A549 treated with CORT108297 at 1 μM for 4 hours (cell line): ENCODE measurements around the gene TPM4. TPM values are rescaled to one million over a fixed set of nuclear protein-coding genes. Genes with fewer than 3 reads are reported as not detected.

Experiments
- total RNA-seq: library from RNA; stranded (reverse); fragments of 200-300 nt; extraction: Qiagen RNA extraction; gene quantifications from 5 replicates; pipeline ENCODE4 v1.2.3, GENCODE V29; 2022

Gene TPM4
- total RNA-seq = 356 to 490 TPM (median 415 TPM) in 5 replicates

DNA sequence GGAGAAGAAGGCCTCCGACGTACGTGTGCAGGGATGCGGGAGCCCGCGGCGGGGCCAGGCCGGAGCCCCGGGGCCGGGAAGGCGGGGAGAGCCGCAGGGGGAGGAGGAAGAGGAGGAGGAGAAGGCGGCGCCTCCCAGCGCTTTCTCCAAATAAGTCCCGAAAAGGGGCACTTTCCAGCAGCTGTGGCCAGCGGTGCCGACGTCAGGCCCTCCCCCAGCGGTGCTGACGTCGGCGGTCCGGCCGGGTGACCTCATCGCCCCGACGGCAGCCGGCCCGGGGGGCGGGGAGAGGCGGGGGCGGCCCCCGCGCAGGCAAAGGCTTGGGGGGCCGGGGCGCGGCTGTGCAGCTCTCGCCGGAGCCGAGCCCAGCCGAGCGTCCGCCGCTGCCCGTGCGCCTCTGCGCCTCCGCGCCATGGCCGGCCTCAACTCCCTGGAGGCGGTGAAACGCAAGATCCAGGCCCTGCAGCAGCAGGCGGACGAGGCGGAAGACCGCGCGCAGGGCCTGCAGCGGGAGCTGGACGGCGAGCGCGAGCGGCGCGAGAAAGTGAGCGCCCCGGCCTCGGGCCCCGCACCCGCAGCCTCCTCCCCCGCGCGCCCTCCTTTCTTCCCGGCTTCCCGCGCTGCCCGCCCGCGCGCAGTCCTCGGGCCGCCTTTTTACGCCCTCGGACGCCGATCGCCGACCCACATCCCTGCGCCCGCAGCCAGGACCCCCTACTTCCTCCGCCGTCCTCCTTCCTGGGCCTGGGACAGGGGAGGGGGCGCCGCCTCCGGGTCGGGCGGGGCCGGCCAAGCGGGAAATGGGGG lies at the start of gene TPM4:
Gene TPM4, plus strand, starts transcription at position 342 of the 804 bp plus-strand sequence. Its CDS starts 71 bp downstream, at position 413.

DNA sequence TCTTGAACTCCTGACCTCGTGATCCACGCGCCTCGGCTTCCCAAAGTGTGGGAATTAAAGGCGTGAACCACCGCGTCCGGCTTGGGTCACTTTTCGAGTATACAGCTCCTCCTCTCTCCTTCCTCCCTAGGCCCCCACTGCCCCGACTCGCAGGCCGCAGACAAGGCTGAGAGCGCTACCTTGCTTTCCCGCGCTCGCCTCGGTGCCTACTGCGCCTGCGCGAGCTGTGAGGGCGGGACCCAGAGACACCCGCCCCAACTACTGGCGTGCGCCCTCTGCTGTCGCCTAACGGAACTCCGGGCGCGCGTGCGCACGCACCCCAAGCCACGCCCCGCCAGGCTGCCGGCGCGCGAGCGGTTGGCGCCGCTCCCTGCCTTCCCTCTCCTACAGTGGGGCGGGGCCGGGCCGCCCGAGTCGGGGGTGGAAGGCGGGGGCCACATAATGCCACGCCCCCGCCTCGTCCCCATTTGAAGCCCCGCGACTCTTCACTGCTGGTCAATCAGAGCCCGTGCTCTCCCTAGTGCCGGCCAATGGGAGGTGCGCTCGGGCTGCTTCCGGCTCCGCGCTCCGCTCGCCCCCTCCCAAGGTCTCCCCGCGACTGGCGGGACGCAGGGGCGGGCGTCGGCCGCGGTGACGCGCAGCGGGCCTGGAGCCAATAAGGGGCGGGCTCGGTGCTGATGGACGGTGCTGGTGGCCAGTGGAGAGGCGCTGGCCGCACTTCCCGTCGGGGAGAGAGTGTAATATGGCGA lies 35.0 kb downstream of the TPM4 start, which contains the start of gene RAB8A:
Gene RAB8A, plus strand, starts transcription at position 730 of the 749 bp plus-strand sequence. Its CDS starts 13 bp downstream, at position 743.

DNA sequence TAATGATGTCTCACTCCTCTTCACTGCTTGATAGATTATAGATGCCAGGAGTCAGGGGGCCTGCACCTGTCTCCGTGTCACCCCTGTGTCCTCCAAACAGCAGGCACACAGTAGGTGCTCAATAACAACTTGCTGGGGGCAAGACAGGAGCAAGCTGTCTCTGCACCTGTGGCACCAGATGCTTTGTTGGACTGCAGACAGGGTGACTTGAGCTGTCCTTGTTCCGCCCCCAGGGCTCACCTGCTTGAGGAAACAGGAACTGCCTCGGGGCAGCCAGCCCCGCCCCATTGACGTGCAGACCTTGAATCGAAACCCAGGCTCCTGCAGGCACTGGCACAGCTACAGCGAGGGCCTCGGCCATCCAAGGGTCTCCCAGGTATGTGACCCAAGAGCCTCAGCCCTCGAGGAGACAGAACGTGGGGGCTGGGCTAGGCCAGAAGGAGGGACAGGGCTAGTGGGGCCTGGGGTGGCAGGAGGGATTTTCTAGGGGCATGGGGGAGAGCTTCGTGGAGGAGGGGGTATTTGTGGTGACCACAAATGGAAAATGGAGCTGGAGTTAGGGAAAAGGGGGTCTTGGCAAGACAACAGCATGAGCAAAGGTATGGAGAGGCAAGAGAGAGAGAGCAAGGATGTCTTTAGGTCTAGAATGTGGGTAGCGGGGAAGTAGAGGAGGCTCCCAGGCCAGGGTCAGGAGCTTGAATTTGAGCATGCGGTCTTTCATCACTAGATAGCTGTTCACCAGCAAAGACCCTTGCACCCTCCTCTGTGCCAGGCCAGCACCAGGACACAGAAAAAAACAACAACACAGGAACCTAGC lies 67.3 kb downstream of the TPM4 start, which contains the start of gene HSH2D:
Gene HSH2D, plus strand, starts transcription at position 287 of the 817 bp plus-strand sequence. CDS start 5,066 bp downstream, outside the sequence.

Other genes with a start within 250 kb of the TPM4 start
- gene CYP4F2, start 178.4 kb upstream of the TPM4 start, total RNA-seq = 0.05 to 0.25 TPM (median 0.18 TPM) in 5 replicates
- 5.5 to 6.8 TPM (median 6.2 TPM) in 5 replicates for gene CYP4F11, start 142.0 kb upstream of the TPM4 start, total RNA-seq
- gene OR10H4, start 127.5 kb upstream of the TPM4 start, total RNA-seq = not detected in 5 replicates
- gene RAB8A, start 35.4 kb downstream of the TPM4 start, total RNA-seq = 41.9 to 90.5 TPM (median 46.1 TPM) in 5 replicates
- 0.06 TPM in 1 of 5 replicates, not detected in the others for gene HSH2D, start 67.2 kb downstream of the TPM4 start, total RNA-seq
- not detected in 5 replicates for gene CIB3, start 97.0 kb downstream of the TPM4 start, total RNA-seq
- 90.8 to 96.7 TPM (median 92.8 TPM) in 5 replicates for gene FAM32A, start 108.9 kb downstream of the TPM4 start, total RNA-seq
- gene AP1M1, start 121.4 kb downstream of the TPM4 start, total RNA-seq = 61.7 to 71.0 TPM (median 68.2 TPM) in 5 replicates
- gene KLF2, start 248.3 kb downstream of the TPM4 start, total RNA-seq = 15.9 to 26.8 TPM (median 24.3 TPM) in 5 replicates